HG02884 (cell line): ENCODE results near the gene DYNLT2B.
"Not testable (repeated sequence)": the region's sequence is repeated elsewhere in the genome, so short reads cannot be mapped to it uniquely, and the experiment has no call there.

Experiments
- ATAC-seq: cut with Tn5 transposase; IDR thresholded peaks from one replicate; pipeline ENCODE4 v1.9.1; 2021; ENCODE audit warnings: mild to moderate bottlenecking, moderate library complexity; ENCODE audit not compliant: unreplicated experiment

The DYNLT2B gene

GRCh38 chr3:196327405-196327804, 9.4 kb upstream of the DYNLT2B start:
- ATAC-seq, result no peak

GRCh38 chr3:196326936-196327335, 8.9 kb upstream of the DYNLT2B start:
- no peak for ATAC-seq

- no peak for ATAC-seq
Measured at GRCh38 chr3:196323691-196324090, 5.7 kb upstream of the DYNLT2B start.

GRCh38 chr3:196323016-196323415, 5.0 kb upstream of the DYNLT2B start:
- ATAC-seq, result no peak

GRCh38 chr3:196321162-196321561, 3.1 kb upstream of the DYNLT2B start:
- no peak for ATAC-seq

GRCh38 chr3:196320137-196320536, 2.1 kb upstream of the DYNLT2B start:
- ATAC-seq, result no peak

- ATAC-seq, result not testable (repeated sequence)
Measured at GRCh38 chr3:196316799-196317686, 997 bp downstream of the DYNLT2B start.

- no peak for ATAC-seq
Measured at GRCh38 chr3:196315821-196316220, 2.2 kb downstream of the DYNLT2B start.

- ATAC-seq, result no peak
Measured at GRCh38 chr3:196314597-196314996, 3.4 kb downstream of the DYNLT2B start.

- not testable (repeated sequence) for ATAC-seq
Measured at GRCh38 chr3:196314086-196314485, 4.0 kb downstream of the DYNLT2B start.

- ATAC-seq, result not testable (repeated sequence)
Measured at GRCh38 chr3:196302960-196303359, 15.1 kb downstream of the DYNLT2B start.

- ATAC-seq, result not testable (repeated sequence)
Measured at GRCh38 chr3:196302551-196302950, 15.5 kb downstream of the DYNLT2B start.

- no peak for ATAC-seq
Measured at GRCh38 chr3:196298521-196298920, 19.5 kb downstream of the DYNLT2B start.

- no peak for ATAC-seq
Measured at GRCh38 chr3:196292286-196292923, 25.6 kb downstream of the DYNLT2B start.

- no peak for ATAC-seq
Measured at GRCh38 chr3:196288141-196288460, 29.9 kb downstream of the DYNLT2B start.

- ATAC-seq, result peak; percentile 75
Measured at GRCh38 chr3:196287440-196288140, 30.4 kb downstream of the DYNLT2B start, which contains the start of gene PCYT1A. PCYT1A (minus strand) TSS chr3:196287726; CDS start chr3:196270531, 17,195 bp downstream.

GRCh38 chr3:196287090-196287439, 31.0 kb downstream of the DYNLT2B start:
- peak; percentile 33 for ATAC-seq

- ATAC-seq, result no peak
Measured at GRCh38 chr3:196284396-196284795, 33.6 kb downstream of the DYNLT2B start.

- no peak for ATAC-seq
Measured at GRCh38 chr3:196281962-196282361, 36.1 kb downstream of the DYNLT2B start.

GRCh38 chr3:196280689-196281440, 37.2 kb downstream of the DYNLT2B start:
- no peak for ATAC-seq

- ATAC-seq, result no peak
Measured at GRCh38 chr3:196275126-196275525, 42.9 kb downstream of the DYNLT2B start.
